Large intestine (tissue), 3 donors: ENCODE measurements around the gene RBM12. TPM values are rescaled to one million over a fixed set of nuclear protein-coding genes. Genes with fewer than 3 reads are reported as not detected.
A peak's percentile ranks its signal among the peaks of the same experiment; 100 is the strongest.

Source experiments
- DNase-seq, 2 donors: peaks; one replicate each; pipeline versions ENCODE4 v3.0.0 to v3.0.0-alpha.2; 2013
- H3K27ac ChIP-seq: one replicate; pipeline ENCODE4 v1.5.1; 2013; ENCODE audit warnings: low read length
- H3K27me3 ChIP-seq: 2 replicates; pipeline ENCODE4 v1.6.1; 2013; ENCODE audit warnings: low read length; ENCODE audit not compliant: control insufficient read depth, insufficient read depth
- H3K36me3 ChIP-seq: 2 replicates; pipeline ENCODE4 v1.6.1; 2013; ENCODE audit warnings: low read length; ENCODE audit not compliant: control insufficient read depth, insufficient read depth
- H3K4me1 ChIP-seq: one replicate; pipeline ENCODE4 v1.6.1; 2013; ENCODE audit warnings: low read length; ENCODE audit not compliant: control insufficient read depth, insufficient read depth
- H3K4me3 ChIP-seq: one replicate; pipeline ENCODE4 v1.5.1; 2013; ENCODE audit warnings: low read length
- H3K9me3 ChIP-seq: one replicate; pipeline ENCODE4 v1.6.1; 2013; ENCODE audit warnings: mild to moderate bottlenecking, low read depth, low read length, moderate library complexity; ENCODE audit not compliant: control insufficient read depth
- WGBS: methylation state at CpG from one replicate; pipeline ENCODE4 v1.1.5; 2013; ENCODE audit warnings: low lambda C conversion rate; ENCODE audit not compliant: insufficient coverage; 5-methylcytosine and 5-hydroxymethylcytosine counted together
- polyA plus RNA-seq: library from polyadenylated mRNA; unstranded; fragments of 120-200 nt; gene quantifications from one replicate; pipeline ENCODE4 v1.2.1, GENCODE V29; 2013

The RBM12 gene
- polyA plus RNA-seq, 1 donor: 62.4 TPM

DNA sequence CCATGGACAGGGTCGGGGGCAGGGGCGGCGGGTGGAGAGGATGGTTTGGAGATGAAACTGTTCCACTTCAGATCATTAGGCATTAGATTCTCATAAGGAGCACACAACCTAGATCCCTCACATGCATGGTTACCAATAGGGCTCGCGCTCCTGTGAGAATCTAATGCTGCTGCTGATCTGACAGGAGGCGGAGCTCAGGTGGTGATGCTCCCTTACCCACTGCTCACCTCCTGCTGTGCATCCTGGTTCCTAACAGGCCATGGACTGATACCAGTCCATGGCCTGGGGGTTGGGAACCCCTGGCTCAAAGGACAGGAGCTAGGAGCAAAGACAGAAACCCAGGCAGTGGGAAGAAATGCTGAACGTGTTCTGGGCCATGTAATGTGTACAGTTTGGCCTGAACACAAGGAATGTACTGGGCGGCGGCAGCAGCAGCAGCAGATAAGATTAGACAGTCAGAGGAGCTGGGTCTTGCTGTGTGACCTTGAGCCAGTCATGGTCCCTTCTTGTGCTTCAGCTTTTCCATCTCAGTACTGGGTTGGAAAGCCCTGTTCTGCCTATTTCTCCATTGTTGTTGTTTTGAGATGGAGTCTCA is 53.8 kb downstream of the RBM12 start:
- H3K27me3 ChIP-seq: peaks cover 4% of the 10 kb centered on the region
- no peaks in the 10 kb centered on the region for H3K36me3 ChIP-seq
- H3K4me1 ChIP-seq: peaks cover 4% of the 10 kb centered on the region
- DNase-seq: no peak
- H3K27ac ChIP-seq: no peak overlapping the region
- H3K9me3 ChIP-seq: peaks cover 1% of the 10 kb centered on the region
- H3K4me3 ChIP-seq: no peak overlapping the region
- no CpG with 5 or more reads among the region's 9 CpGs for WGBS

DNA sequence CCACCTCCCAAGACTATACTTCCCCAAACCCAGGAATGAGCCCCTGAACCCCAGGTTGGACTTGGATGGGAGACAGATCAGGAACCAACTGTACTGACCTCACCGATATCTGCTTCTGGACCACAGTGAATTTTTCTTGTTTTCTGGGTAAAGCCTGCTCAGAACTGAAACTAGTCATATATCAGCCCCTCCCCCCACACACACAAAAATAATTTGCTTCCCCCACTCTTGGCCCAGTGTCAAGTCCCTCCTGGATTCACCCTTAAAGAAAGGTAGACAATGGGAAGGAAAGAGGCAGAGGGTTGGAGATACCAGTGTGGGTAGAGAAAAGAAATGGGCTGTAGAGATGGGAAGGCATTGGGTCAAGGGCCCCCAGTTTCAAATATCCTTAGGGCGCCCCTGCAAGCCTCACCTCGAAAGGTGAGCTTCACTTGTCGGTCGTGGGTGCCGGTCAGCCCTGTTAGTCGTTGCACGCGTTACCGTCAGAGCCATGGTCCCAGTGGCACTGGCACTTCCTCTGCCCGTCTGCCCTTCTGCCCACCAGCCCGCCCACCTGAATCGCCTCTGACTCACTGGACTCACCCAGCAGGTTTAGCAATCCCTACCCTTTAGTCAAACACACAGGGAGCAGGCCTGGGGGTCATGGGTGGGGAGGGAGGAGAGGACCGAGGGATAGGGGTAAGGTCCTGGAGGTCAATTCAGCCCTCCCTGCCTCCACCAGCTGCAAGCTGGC is 57.5 kb downstream of the RBM12 start:
- H3K36me3 ChIP-seq: no peaks in the 10 kb centered on the region
- peaks cover 3% of the 10 kb centered on the region for H3K27me3 ChIP-seq
- no CpG with 5 or more reads among the region's 14 CpGs for WGBS
- peaks cover 4% of the 10 kb centered on the region for H3K4me1 ChIP-seq
- no peak overlapping the region for H3K27ac ChIP-seq
- no peak overlapping the region for H3K4me3 ChIP-seq
- no peak for DNase-seq
- H3K9me3 ChIP-seq: no peaks in the 10 kb centered on the region

DNA sequence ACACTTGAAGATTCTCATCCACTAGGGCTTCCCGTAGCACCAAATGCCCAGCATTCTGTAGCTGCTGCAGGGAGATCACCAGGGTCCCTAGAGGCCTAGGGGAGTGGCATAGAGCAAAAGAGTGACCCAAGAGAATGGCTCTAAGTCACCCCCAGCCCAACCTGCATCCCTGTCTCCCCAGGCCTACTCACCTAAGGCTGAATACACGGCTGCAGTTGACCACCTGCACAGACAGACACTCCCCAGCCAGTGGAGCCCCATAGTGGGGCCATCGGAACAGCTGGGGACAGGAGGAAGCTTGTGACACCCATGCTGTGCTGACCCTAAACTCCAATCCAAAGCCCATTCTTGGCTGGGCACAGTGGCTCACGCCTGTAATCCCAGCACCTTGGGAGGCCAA is 58.6 kb downstream of the RBM12 start:
- Histone ChIP-seq H3K27ac (no peak overlapping the region), H3K36me3 (no peaks in the 10 kb centered on the region), H3K9me3 (no peaks in the 10 kb centered on the region), H3K27me3 (peaks cover 14% of the 10 kb centered on the region), H3K4me1 (peaks cover 10% of the 10 kb centered on the region), H3K4me3 (no peak overlapping the region)
- WGBS: no CpG with 5 or more reads among the region's 4 CpGs
- no peak for DNase-seq

DNA sequence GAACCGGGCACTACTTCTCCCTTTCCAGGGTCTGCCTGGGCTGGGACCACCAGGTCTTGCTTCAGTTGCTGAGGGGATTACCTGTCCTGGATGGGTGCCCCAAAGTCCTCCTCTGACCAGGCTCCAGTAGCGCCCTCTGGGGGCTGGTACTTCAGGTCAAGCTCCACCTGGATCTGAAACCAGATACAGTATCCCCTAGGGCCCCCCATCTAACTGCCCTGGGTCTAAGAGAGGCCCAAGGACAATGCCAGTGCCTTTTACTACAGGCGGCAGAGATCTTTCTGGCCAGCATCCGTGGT is 60.3 kb downstream of the RBM12 start:
- Histone ChIP-seq H3K9me3 (peaks cover 2% of the 10 kb centered on the region), H3K27me3 (peaks cover 28% of the 10 kb centered on the region), H3K4me1 (peaks cover 16% of the 10 kb centered on the region), H3K27ac (no peak overlapping the region), H3K4me3 (no peak overlapping the region), H3K36me3 (no peaks in the 10 kb centered on the region)
- DNase-seq: peak in 1 of 2 donors; percentile 44
- no CpG with 5 or more reads among the region's 4 CpGs for WGBS

DNA sequence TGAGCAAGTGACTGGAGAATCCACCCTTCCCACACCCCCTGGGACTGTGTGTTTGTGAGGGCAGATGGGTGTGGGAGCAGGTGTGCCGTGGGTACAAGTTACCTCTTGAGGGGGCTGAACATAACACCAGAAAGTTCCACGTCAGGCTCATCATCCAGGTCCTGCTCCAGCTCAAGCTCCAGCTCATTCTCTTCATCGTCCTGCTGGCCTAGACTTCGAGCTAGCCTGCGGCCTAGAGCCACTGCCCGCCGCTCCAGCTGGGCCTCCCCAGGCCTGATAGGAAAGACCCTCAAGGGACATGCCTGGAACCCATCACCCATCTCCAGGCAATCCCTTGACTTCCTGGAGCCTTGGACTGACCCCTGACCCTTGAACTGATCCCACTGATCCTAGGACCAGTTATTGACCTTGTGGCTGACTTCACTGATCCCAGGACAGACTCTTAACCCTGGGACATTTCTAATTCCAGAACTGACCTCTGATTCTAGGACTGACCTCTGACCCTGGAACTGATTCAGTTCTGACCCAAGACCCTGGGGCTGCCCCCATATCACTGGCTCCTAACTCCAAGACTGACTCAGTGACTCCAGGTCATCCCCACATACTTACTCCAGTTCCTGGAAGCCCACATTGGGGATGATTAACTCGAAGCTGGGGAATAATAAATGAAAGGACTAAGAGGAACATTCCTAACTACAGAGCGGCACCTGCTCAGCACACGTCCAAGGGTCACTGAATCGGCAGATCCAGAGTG is 60.8 kb downstream of the RBM12 start:
- H3K36me3 ChIP-seq: no peaks in the 10 kb centered on the region
- peaks cover 2% of the 10 kb centered on the region for H3K9me3 ChIP-seq
- no peak overlapping the region for H3K27ac ChIP-seq
- no CpG with 5 or more reads among the region's 11 CpGs for WGBS
- peak in 1 of 2 donors; percentile 49 for DNase-seq
- H3K4me1 ChIP-seq: peaks cover 16% of the 10 kb centered on the region
- peaks cover 28% of the 10 kb centered on the region for H3K27me3 ChIP-seq
- no peak overlapping the region for H3K4me3 ChIP-seq

DNA sequence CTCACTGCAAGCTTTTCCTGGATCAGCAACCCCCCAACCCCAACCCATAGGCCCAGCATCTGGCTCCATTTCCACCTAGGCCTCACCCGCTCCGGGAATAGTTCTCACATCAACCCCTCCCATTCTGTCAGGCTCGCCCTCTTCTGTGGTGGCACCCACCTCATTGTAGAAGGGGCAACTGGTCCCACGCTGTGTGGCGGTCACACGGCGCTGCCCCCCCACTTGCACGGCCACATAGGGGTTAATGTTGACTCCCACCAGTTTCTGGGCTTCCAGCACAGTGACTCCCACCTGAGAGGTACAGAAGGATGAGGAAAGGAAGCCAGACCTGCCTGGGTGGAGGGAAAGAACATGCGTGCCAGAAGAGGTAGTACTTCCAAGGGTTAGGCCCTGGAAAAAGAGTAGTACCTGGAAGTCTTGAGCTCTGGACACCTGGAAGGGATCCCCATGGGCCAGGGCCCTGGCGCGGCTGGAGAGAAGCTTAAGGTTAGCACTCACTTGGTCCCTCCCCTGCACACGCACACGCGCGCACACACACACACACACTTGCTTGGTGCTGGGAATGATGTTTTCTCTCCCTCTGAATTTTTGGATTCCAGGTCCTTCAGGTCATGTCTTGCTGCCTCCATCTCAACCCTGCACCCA is 61.7 kb downstream of the RBM12 start:
- WGBS: no CpG with 5 or more reads among the region's 15 CpGs
- DNase-seq: no peak
- Histone ChIP-seq H3K4me3 (no peak overlapping the region), H3K4me1 (peaks cover 16% of the 10 kb centered on the region), H3K36me3 (no peaks in the 10 kb centered on the region), H3K27ac (no peak overlapping the region), H3K9me3 (peaks cover 2% of the 10 kb centered on the region), H3K27me3 (peaks cover 28% of the 10 kb centered on the region)

DNA sequence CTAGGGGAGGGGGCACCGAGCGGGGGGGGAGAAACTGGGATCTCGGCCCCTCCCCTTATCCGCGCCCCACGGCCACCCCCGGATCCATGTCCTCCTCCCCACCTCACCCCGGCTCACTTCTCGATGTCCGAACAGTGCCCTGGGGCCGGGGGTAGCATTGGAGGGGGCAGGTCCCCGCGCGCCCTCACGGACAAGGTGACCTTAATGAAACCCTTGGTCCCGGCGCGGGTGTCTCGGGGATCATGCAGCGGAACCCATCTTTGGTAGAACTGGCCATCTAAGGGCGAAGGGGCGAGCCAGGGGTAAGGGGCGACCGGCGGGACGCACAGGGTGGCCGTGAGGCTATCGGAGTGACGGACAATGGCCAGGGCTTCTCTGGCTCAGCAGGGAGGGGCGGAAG is 62.7 kb downstream of the RBM12 start:
- no peak overlapping the region for H3K27ac ChIP-seq
- H3K27me3 ChIP-seq: peaks cover 28% of the 10 kb centered on the region
- WGBS: no CpG with 5 or more reads among the region's 30 CpGs
- H3K4me3 ChIP-seq: peak overlapping the region; percentile 12
- no peaks in the 10 kb centered on the region for H3K36me3 ChIP-seq
- H3K4me1 ChIP-seq: peaks cover 16% of the 10 kb centered on the region
- DNase-seq: no peak
- H3K9me3 ChIP-seq: peaks cover 2% of the 10 kb centered on the region

DNA sequence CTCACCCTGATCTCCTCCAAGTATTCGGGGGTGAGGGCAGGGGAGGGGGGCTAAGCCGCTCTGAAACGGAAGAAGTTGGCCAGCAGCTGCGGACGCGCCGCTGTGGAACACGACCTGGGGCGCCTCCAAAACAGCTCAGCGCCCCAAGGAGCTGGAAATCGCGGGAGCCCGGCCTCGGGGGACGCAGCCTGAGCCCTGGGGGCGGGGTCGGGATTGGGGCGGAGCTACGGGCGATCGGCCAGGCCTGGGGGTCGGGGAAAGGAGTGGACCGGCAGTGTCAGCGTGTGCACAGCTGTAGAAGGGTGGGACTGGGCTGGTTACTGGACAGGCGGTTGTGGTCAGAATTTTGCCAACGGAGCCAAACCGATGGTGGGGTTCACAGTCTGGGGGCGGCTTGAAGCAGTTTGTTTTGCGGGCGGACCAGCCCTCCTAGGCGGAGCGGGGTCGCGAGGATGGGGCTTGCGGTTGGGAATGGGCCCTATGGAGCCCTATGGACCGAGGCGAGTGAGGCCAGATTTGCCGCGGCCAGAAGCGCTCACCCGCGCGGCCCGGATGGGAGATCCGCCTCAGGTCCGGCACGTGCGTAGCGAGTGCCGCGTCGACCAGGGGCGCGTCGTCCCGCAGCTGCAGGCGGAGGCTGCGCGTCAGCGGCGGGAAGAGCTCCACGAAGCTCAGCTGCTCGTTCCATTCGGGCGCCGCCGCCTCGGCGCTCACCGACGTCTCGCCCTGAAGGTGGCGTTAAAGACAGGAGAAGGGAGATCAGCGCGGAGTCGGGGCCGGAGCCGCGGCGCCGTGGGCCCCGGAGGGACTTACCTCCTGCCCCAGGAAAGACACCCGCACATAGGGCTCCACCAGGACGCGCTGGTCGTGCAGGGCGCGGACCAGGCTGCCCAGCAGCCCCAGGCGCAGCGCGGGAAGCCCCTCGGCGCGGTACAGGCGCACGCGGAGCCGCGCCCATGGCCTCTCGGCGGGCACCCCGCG is 63.4 kb downstream of the RBM12 start:
- no CpG with 5 or more reads among the region's 103 CpGs for WGBS
- Histone ChIP-seq H3K27ac (no peak overlapping the region), H3K36me3 (no peaks in the 10 kb centered on the region), H3K9me3 (peaks cover 2% of the 10 kb centered on the region), H3K4me1 (peaks cover 16% of the 10 kb centered on the region), H3K4me3 (peak overlapping the region; percentile 39), H3K27me3 (peaks cover 28% of the 10 kb centered on the region)
- peak; percentile 77 to 83 for DNase-seq

DNA sequence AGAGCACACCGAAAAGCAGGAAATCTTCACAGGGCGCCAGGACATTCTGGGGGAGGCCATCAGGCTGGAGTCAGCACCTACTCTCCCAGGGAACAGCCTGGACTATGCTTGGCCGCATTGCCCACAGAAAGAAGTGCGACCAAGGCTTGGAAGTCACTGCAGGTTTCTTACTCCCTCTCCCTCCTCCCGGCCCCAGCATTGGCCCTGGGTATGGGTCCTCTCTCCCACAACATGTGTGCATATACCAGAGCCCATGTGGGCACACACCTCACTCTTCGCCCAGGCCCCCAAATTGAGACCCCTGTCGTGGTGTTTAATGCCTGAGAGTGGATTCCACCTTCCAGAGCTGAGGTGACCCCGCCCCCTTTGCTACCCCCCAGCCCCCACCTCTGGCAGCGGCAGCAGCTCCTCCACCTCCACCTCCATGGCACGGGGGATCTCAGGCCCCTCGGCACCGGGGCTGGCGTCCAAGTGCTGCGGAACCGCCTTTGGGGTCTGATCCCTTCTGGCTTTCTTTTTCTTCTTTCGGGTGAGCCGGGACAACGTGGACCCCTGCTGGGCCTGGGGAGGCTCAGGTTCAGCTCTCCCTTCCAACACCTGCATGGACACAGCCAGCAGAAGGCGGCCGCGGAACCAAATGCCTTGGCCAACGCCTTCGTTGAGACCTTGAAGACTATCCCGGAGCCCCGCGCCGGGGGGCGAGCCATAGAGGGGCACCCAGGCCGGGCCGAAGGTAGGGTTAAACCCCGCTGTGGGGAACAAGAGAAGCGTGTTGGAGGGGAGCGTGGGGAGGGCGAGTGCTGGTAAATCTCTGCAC is 64.3 kb downstream of the RBM12 start:
- DNase-seq: no peak
- H3K36me3 ChIP-seq: no peaks in the 10 kb centered on the region
- peaks cover 2% of the 10 kb centered on the region for H3K9me3 ChIP-seq
- peaks cover 28% of the 10 kb centered on the region for H3K27me3 ChIP-seq
- peaks cover 16% of the 10 kb centered on the region for H3K4me1 ChIP-seq
- no peak overlapping the region for H3K27ac ChIP-seq
- WGBS: no CpG with 5 or more reads among the region's 34 CpGs
- H3K4me3 ChIP-seq: peak overlapping the region; percentile 39
